Measurements from ENCODE around the gene ADGRG3.

GRCh38 chr16:57644383-57645014, 23.6 kb upstream of the ADGRG3 start:
- TF ChIP-seq USF2 (CRISPR knock-in tag; IDR thresholded peaks at IDR 0.05) (no peak), USF1 (CRISPR knock-in tag; IDR thresholded peaks at IDR 0.05) (no peak), ZFX (CRISPR knock-in tag; IDR thresholded peaks at IDR 0.05) (no peak), RNF2 (IDR thresholded peaks at IDR 0.05) (no peak), PRPF4 (IDR thresholded peaks at IDR 0.05; ENCODE audit: insufficient read depth, low read depth, low read length, poor library complexity, severe bottlenecking) (no peak)
